Measurements from ENCODE around the gene THBS1. TPM values are rescaled to one million over a fixed set of nuclear protein-coding genes. Genes with fewer than 3 reads are reported as not detected.

The THBS1 gene
- total RNA-seq, 1 donor from 2014 or later: 513 TPM

DNA sequence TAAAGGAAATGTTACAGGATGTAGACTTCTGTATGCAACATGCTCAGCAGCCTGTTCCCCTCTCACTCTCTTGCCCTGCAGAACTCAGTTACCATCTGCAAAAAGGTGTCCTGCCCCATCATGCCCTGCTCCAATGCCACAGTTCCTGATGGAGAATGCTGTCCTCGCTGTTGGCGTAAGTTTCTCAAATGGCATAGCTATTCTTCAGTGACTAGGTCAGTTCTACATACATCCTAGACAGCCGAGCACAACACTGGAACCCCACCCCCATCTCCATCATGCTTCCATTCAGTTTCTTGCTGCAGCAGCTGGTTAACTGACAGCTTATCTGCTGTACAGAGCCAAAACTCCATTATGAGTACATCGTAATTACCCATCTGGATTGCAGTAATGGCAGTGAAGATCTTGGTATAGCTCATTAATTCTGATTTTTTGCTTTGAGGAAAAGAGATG lies 4.5 kb downstream of the THBS1 start:
- DNase-seq (ENCODE audit: extremely low spot score in 2 of 2): no peak
- Histone ChIP-seq H3K4me3 (no peak overlapping the region), H3K4me1 (peaks cover 57% of the 10 kb centered on the region), H3K36me3 (peaks cover 0 to 78% of the 10 kb centered on the region in 2 donors), H3K9me3 (no peaks in the 10 kb centered on the region), H3K27me3 (no peaks in the 10 kb centered on the region), H3K27ac (no peak overlapping the region)
- intact Hi-C loops (cut with DNase I): loop anchor here (10.0 kb wide), 1 partner anchor 771 kb away; no protein-coding TSS in a partner anchor
- TF ChIP-seq, protein P1, sequence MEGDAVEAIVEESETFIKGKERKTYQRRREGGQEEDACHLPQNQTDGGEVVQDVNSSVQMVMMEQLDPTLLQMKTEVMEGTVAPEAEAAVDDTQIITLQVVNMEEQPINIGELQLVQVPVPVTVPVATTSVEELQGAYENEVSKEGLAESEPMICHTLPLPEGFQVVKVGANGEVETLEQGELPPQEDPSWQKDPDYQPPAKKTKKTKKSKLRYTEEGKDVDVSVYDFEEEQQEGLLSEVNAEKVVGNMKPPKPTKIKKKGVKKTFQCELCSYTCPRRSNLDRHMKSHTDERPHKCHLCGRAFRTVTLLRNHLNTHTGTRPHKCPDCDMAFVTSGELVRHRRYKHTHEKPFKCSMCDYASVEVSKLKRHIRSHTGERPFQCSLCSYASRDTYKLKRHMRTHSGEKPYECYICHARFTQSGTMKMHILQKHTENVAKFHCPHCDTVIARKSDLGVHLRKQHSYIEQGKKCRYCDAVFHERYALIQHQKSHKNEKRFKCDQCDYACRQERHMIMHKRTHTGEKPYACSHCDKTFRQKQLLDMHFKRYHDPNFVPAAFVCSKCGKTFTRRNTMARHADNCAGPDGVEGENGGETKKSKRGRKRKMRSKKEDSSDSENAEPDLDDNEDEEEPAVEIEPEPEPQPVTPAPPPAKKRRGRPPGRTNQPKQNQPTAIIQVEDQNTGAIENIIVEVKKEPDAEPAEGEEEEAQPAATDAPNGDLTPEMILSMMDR (IDR thresholded peaks at IDR 0.05): no peak

GRCh38 chr15:39585871-39586301 lies 5.0 kb downstream of the THBS1 start:
- H3K27ac ChIP-seq: no peak overlapping the region
- H3K27me3 ChIP-seq: no peaks in the 10 kb centered on the region
- intact Hi-C loops (cut with DNase I): loop anchor here (10.0 kb wide), 1 partner anchor 771 kb away; no protein-coding TSS in a partner anchor
- H3K4me3 ChIP-seq: no peak overlapping the region
- H3K4me1 ChIP-seq: peaks cover 52% of the 10 kb centered on the region
- H3K36me3 ChIP-seq: peaks cover 0 to 83% of the 10 kb centered on the region in 2 donors
- H3K9me3 ChIP-seq: no peaks in the 10 kb centered on the region
- TF ChIP-seq POLR2AphosphoS5 (IDR thresholded peaks at IDR 0.05; ENCODE audit: insufficient read depth in 1 of 2, low read depth in 1 of 2): no peak
- TF ChIP-seq, protein P1 (IDR thresholded peaks at IDR 0.05): no peak
- TF ChIP-seq POLR2A (IDR thresholded peaks at IDR 0.05): no peak
- no peak for DNase-seq (ENCODE audit: extremely low spot score in 2 of 2)

DNA sequence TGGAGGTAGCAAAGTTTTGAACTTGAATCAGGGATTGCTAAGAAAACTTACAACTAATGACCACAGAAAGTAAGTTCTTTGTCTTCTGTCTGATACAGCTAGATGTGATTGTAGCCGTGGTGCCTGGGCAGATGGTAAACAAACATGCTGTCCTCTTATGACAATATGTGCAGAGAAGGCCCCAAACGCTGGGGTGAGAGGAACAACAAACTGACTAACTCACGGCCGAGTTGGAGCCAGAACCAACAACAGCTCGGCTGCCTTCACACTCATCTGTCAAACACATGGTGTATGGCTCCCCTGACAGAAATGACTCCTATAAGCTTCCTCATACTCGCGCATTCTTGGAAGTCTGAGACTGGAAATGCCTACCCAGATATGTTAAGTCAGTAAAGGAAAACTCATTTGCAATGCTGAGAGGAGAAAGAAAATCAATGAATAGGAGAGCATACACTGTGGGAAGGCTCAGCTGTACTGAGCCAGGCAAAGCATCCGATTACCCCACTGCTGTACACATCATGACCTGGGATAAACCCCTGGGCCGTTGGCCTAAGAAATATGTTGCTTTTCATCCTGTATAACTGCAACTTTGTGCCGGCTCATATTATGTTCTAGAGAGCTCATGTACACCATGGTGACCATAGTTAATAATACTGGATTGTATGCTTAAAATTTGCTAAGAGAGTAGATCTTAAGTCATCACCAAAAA lies 5.7 kb downstream of the THBS1 start:
- TF ChIP-seq POLR2AphosphoS5 (IDR thresholded peaks at IDR 0.05; ENCODE audit: insufficient read depth in 1 of 2, low read depth in 1 of 2): no peak
- TF ChIP-seq POLR2A (IDR thresholded peaks at IDR 0.05): no peak
- TF ChIP-seq, protein P1 (IDR thresholded peaks at IDR 0.05): no peak
- intact Hi-C loops (cut with DNase I): loop anchor here (10.0 kb wide), 1 partner anchor 772 kb away; no protein-coding TSS in a partner anchor
- Histone ChIP-seq H3K27me3 (no peaks in the 10 kb centered on the region), H3K36me3 (peaks cover 0 to 89% of the 10 kb centered on the region in 2 donors), H3K9me3 (no peaks in the 10 kb centered on the region), H3K4me1 (peaks cover 46% of the 10 kb centered on the region), H3K27ac (no peak overlapping the region), H3K4me3 (no peak overlapping the region)
- DNase-seq (ENCODE audit: extremely low spot score in 2 of 2): no peak

- no peaks in the 10 kb centered on the region for H3K27me3 ChIP-seq
- TF ChIP-seq POLR2A (IDR thresholded peaks at IDR 0.05) (no peak), POLR2AphosphoS5 (IDR thresholded peaks at IDR 0.05; ENCODE audit: insufficient read depth in 1 of 2, low read depth in 1 of 2) (peak in 1 of 2 donors; percentile 39)
- TF ChIP-seq, protein P1 (IDR thresholded peaks at IDR 0.05): no peak
- H3K9me3 ChIP-seq: no peaks in the 10 kb centered on the region
- H3K4me3 ChIP-seq: no peak overlapping the region
- intact Hi-C loops (cut with DNase I): loop anchor here (10.0 kb wide), 1 partner anchor 772 kb away; no protein-coding TSS in a partner anchor
- H3K4me1 ChIP-seq: peaks cover 40% of the 10 kb centered on the region
- H3K36me3 ChIP-seq: peaks cover 0 to 96% of the 10 kb centered on the region in 2 donors
- H3K27ac ChIP-seq: no peak overlapping the region
- DNase-seq (ENCODE audit: extremely low spot score in 2 of 2): no peak
These were observed 6.3 kb downstream of the THBS1 start for GRCh38 chr15:39587096-39587721.

Data from vagina (tissue), 2 donors.